ENCODE results near the gene NR2F1-AS1.
A peak's percentile ranks its signal among the peaks of the same experiment; 100 is the strongest.

NR2F1-AS1 gene

DNA sequence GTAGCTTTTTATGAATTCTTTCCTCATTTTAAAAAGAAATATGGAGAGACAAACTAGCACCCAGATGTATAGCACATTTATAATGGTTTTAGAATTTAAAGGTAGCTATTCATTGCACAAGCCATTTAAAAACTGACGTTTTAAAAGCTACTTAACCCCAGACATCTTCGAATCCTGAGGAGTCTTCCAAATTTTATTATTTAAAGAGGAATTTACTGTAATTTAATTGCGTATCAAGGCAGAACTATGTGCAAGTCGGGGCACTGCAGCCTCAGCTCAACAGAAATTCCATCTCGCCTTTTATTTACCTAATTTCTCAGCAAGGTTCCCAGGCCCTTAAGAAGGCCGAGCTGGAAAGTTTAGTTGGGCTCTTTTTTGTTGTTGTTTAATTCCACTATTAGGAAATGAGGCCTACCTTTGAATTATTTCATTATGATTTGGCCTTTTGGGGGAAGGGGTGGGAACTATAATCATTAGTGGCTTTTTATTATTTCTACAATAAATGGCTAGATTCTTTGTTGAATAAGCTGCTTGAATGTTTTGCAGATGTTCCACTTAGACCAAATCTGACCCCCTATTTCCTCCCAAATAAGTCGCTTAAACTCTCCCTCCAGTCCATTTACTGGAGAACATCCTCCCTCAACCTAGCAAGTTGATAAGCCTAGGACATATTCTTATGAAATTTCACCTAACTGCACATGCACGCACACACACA, 22.2 kb upstream of the NR2F1-AS1 start:
- peak; percentile 33 for DNase-seq

DNA sequence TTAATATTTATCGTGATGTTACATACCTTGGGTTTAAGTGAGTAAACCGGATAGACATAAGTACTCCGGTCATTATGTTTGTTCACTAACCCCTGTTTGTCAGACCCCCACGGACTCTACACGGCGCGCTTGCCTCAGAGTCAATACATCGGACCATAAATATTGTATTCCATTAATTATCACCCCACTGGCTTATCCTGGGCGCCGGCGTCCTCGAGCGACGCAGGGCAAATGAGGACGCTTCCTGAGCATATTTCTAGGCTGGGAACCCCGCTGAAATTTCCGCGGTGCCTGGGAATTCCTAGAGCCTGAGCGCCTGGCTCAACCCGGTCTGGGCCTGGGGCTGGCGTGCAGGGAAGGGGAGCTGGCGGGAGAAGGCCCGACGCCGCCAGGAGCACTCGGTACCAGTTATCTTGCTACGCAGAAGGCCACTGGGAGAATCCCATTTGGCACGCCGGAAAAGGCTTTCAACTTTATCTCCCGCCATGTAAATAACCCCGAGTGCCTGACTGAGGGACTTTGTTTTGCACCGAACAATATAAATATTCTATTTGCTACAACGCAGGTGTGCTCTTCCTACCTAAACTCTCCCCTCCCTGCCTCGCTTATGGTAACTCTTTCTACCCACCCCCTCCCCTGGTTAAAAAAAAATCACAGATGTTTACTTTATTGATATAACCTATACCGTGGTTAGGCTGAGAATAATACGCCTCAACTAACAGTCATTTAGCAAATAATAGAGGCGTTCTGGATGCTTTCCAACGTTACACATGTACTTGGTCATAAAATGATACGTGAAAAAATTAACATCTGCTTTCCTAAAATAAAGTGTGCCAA, 21.4 kb upstream of the NR2F1-AS1 start:
- peak; percentile 88 for DNase-seq

DNA sequence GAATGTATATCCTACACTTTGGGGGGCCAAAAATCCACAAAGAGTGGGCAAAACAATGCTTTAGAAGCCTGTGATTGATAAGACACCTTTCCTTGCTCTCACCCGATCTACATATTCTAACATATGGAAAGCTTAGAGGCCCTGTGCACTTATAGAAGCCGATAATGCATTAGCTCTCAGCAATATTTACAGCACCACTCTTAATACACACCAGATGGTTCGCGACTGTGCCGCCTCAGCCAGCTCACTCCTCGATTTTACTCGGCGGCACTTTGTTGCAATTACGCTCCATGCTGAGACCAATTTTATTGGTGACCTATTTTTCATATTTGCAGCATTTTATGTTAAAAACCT, 20.8 kb upstream of the NR2F1-AS1 start:
- peak; percentile 86 for DNase-seq

DNA sequence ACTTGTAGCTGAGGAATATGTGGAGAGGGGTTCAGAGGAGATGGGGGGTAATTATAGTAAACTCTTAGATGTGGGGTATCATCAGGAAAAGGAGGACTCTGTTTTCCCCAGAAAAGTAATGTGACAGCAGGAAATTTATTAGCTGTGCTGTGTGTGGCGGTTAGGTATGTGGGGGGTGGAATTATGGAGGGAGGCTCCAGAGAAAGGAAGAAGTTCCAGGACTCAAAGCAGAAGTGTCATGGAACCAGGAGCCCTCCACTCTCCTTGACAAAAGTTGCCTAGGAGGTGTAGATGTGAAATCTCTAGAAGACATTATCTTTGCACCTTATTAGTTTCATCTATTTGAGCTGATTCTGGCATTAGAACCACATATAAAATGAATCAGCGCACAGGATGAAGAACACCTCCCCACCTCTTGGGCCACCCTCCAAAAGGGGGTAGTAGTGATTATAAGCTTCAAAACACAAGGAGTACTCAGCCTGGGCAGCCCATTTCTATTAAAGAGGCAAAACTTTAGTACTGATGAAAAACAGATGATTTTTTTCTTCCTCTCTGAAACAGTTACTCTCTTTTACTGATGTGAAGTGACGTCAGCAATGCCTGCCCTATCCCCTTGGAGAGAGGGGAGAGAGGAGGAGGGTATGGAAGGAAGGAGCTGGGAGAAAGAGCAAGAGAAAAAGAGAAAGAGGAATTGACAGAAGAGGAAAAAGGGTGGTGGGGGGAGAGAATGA, 20.2 kb upstream of the NR2F1-AS1 start:
- no peak for DNase-seq

DNA sequence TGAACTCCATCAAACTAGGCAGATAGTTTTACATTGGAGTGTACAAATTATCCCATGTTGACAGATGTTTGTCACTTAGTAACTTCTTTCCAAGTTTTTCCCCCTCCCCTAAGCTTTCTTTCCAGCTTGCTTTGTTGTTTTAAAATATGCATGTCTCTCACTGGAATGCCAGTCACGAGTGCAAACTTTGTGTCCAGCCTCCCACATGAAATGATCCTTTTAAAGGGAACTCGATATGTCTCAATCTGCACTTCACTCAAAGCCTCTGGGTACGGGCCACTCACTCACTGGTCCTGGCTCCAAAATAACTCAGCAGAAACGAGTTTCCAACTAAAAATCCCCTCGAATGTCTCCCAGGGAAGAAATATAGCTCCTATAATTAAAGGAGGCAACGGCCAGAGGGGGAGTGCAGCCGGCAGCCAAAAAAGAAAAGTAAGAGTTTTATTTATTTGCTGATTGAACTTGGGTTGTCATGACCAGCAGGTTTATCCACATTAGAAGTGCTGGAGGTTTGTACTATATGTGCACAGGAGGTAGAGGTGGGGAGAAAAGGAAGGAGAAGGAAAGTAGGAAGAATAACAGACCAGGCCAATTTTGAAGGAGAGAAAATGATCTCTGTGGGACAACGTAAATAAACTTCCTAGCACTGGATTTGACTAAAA, 19.5 kb upstream of the NR2F1-AS1 start:
- peak; percentile 52 for DNase-seq

DNA sequence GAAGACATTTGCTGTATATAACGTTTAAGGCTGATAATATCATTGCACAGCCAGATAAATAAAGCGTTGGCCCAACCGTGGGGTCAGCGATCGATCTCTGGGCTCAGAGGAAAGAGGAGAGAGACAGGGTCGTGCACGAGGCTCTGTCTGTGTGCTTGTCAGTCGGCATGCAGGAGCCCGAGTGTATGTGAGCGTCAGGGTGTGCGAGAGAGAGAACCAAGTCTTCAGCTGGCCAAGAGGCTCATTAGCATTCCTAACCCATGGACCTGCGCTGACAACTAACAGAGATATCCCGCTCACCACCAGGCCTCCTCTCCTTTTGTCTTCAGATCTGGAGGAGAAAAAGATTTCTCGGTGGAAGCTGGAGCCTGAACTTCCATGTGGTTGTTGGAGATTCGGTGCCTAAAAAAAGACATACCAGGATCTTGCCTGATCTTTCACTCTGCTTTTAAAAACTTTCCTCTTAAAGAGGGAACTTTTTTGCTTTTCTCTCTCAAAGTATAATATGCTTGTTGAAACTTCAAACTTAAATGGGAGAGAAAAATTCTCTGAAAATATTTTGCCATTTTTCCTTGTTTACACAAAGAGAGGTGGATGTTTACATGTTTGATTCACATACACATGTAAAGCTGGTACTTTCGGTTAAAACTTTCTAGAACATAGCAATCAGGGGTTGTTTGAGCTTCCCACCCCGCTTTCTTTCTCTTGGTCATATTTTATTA, 18.5 kb upstream of the NR2F1-AS1 start:
- DNase-seq, result peak; percentile 88

DNA sequence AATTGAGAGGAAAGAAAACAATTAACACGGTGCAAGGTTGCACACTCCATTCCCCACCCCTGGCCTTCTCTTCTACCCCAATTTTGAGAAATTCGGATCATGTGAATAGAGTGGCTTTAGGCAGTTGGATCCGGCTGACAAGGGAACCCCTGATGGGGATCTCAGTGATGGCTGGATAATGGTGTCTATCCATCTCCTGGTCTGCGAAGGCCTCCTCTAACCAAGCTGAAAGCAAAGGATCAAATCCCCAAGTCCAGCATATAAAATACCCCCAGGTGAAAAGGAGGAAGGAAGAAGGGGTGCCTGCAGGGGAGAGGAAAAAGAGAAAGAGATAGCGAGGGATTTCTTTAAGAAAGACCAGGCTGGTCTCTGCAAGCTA, 18.0 kb upstream of the NR2F1-AS1 start:
- no peak for DNase-seq

DNA sequence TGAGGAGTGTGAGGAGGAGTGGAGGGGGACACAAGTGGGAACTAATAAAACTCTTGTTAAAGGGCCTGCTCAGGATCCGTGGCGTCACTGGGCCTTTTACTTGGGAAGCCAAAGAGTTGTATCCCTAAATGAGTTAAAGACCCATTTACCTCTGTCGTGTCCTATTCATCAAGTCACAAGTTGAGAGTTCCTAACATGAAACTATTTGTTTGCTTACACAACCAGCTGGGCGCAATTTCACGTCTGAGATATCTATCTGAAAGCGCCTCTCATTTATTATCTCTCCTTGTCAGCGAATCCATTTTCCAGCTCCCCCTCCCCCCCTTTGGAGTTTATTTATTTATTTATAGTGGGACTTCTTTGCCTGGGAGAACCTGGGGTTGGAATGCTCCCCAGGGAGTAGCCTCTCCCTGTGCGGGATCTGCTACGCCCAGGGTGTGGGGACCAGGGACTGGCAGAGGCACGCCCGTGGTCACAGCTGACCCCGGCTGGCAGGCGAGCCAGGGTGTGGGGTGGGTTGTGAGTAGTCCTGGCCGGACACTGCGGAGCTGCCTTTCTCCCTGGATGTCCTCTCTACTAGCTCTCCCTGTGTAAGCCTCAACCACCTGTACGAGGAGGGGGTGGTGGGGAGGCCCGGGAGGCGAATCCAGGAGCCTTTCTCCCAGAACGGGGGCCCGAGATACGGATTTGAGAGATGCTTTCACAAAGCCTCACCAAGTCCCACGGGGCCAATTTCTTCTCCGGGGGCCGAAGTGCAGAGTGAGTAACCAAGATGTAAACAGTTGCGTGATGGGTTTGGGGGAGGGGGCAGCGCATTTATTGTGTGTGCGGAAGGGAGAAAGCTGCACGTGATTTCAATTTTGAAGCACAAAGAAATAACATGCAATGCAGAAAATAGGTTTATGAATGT, 17.3 kb upstream of the NR2F1-AS1 start:
- peak; percentile 63 for DNase-seq

DNA sequence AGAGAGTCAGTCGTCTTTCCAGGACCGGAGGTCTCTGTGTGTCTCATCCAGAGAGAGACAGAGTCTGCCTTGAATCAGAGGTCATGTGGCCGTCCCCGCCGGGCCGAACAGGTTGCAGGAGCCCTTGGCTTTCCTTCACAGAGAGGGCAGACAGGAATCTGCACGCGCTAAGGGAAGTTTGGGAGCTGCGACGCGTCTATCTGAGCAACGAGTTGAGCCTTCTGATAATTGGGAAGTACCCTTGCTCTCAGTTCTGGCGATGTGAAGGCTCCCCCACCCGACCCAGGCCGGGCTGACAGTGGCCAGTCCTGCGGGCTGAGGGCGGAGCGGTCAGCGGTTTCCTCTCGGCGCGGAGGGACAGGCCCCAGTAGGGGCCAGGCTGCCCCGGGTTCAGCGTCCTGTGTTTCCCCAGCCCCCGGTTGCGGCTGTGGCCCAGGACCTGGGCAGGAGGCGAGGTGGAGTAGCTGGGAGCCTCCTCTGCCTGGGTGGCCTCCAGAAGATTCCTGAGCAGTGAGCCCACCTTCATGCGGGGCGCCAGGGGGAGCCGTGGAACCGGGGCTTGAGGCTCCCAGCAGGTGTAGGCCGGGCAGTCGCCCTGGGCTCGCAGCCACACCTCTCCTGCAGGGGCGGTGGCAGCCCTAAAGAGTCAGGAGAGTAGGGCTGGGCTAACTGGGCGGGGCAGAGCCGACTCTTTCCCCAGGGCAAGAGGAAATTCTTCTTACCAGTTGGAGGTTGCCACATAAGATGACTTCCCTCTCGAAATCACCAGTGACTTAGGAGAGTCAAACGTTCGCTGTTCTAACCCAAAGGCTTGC, 15.9 kb upstream of the NR2F1-AS1 start:
- peak; percentile 32 for DNase-seq

DNA sequence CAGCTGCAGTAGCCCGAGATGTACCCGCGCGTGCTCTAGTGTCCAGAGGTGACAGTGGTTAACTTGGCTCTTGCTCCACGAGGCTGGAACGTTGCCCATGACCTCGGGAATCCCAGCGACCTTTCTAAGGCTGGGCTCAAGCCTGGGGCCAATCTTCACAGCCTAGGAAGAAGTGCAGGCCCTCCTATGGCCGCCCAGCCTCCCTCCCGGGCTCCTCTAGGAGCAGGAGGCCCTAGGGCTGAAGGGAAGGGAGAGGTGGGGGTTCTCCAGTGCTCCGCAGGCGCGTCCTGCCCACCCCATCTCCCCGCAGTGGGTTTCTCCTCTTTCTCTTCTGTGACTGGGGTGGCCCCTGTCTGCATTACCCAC, 15.3 kb upstream of the NR2F1-AS1 start:
- DNase-seq, result peak; percentile 16

DNA sequence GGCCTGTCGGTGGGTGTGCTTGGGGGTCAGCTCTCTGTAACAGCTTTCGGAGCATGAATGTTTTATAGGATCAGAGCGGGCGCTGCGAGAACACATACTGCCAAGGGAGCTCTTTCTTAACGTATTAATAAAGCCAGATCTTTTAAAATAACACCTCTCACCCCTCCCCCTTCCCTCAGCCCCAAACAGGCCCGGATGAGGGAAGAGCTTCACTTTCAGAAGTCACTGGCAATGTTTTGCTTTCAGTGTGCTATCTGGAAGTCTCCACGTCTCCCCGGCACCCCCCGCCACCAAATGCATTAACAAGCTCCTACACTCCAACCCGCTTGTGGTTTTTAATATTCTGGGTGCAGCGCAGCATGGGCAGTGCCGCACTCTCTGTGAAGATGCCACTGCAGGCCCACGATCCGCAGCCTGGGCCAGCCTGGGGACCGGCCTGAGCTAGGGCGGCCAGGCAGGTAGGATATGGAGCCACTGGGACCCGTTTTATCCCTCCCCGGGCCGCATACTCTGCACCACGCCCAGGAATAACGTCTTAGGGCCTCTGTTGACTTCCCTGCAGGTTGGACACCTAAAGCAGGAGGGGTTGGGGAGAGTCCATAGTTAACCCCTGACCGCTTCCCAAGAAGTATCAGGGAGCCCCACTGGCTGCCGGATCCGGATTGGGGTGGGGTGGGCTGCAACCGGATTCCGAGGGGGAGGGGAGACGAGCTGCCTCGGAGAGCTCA, 14.6 kb upstream of the NR2F1-AS1 start:
- DNase-seq, result no peak

DNA sequence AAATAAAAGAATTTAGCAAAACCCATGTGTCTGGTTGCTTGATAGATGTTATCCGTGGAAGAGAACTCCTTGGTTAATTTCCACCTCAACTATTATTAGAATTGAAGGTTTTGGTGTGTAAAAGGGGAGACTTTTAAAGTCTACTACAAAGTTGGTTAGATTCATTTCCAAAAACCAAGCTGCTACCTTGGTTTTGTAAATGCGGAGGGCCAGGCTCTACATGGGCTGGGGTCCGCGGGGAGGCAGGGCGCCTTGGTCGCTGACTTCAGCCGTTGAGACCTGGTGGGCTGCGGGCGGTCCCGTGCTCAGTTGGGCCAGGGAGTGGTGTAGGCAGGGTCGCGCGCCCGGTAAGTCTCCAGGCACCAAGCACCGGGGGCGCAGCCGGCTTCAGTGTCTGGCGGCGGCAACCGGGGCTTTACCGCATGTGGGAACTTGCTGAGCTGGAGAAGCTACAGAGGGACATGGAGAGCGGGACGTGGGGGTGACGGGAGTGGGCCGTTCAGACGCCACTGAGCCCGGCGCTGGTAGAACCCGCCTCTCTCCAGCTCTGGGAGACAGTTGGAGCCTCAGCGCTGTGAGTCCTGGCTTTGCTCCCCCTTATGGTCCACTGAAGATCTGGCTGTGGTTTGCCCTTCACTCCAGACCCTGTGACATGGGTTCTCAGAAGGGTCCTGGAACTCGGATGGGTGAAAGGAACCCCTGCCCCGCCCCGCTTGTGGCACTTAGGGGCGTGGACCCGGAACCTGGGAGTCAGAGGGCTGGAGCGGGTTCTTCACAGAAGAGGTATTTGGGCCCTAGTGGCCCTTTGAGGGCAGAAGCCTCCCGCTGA, 13.8 kb upstream of the NR2F1-AS1 start:
- peak; percentile 71 for DNase-seq

DNA sequence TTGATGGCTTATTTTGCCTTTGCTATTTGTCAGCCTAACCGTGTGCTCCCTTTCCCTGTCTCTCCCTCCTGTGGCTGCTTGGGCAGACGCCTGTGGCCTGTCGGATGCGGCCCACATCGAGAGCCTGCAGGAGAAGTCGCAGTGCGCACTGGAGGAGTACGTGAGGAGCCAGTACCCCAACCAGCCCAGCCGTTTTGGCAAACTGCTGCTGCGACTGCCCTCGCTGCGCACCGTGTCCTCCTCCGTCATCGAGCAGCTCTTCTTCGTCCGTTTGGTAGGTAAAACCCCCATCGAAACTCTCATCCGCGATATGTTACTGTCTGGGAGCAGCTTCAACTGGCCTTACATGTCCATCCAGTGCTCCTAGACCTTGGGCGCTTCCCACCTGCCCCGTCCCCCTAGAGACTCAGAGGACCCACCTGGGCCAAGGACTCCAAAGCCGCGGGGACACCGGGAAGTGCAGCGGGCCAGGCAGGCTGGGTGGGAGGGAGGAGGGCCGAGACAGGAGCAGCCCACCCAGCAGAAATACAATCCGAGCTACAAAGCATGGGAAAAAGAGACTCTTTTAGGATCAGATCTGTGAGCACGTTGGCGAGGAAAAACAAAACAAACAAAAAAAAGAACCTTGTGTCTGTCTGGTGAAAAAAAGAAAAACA, 12.6 kb upstream of the NR2F1-AS1 start:
- DNase-seq, result peak; percentile 68

DNA sequence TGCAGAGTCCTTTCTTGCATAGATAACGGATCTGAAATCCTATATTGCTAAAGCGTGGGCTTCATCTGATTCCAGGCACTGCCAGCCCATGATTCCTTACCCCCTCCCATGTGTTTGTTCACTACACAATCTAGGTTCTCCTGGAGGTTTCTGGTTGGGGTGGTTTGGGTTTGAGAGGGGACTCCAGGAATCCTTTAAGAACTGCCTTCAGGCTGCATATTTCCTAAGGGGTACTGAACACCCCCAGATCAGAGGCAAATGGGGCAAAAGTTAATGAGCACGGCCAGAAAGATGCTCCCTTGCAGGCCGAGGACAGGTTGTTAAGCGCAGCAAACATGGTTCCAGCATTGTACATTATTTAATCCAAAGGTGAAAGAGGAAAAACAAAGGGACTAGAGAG, 11.9 kb upstream of the NR2F1-AS1 start:
- DNase-seq, result peak; percentile 37

DNA sequence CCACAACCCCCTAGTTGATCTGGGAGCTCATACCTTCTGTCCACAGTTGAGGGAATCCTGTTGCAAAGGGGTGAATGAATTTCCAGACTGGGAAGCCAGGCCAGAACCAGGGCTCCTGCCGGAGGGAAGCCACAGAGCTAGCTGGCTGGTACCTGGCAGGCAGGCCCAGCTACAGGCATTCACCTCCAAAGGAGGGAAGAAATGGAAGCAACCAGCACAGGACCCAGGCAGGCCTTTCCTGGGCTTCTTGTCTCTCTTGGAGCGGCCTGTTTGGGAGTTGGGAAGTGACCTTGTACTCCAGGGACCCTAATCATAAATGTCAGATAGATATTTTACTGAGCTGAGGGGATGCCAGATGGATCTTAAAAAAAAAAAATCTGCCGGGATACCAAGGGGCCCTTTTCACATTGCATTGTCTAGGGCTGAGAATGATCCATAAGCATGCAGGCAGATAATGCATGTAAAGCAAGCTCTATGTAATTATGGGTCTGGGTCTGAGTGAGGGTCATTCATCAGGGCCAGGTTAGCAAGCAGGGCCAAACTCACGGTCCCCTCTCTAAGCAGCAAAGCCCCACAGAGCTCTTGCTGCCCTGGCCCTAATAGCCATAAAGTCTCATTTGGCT, 10.4 kb upstream of the NR2F1-AS1 start:
- no peak for DNase-seq

DNA sequence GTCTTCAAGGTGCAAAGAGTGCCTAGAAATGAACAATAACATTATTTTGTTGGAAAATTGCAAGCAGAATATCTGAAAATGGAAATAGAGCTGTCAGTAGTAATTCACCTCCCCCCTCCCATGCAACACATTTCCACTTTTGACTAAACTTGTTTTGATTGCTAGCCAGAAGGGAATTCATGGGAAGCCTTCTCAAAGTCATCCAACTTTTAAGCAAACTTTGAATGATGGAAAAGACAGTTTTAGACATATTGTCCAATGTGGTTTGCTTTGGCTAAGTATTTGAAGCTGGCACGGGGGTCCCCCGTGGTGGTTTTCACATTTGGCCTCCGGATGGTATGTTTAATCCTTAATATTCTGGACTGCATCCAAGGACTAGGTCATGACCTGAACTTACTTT, 9.5 kb upstream of the NR2F1-AS1 start:
- no peak for DNase-seq

DNA sequence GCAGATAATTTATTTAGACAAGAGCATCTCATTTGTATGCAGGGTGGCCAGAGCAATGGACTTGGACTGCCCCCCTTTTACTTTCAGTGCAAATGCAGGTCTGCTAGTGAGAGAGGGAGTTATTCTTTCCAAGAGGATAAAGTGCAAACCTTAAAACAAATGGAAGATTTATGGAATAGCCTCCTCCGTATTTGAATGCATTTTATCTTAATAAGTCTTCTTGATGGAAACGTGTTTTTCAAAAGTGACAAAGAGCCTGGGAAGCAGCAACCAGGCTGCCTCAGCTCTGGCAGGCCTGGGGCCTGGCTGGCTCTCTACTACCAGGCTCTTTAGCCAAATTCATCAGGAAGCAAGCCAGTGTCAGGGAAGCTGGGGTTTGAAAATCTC, 8.8 kb upstream of the NR2F1-AS1 start:
- peak; percentile 75 for DNase-seq
